C4-2B (cell line): ENCODE data around the gene PRPSAP1.

Source experiments
- H3K27ac ChIP-seq: fragments of 450-650 bp; 2 replicates; pipeline ENCODE4 v1.5.1; 2017
- ZFX ChIP-seq: fragments of 450-650 bp; IDR thresholded peaks from 2 replicates; pipeline ENCODE4 v1.6.1; 2017
- TF ChIP-seq, protein P1 (sequence below): fragments of 450-650 bp; conservative IDR thresholded peaks from 2 replicates; pipeline ENCODE4 v1.5.1; 2017; ENCODE audit warnings: mild to moderate bottlenecking

The PRPSAP1 gene

DNA sequence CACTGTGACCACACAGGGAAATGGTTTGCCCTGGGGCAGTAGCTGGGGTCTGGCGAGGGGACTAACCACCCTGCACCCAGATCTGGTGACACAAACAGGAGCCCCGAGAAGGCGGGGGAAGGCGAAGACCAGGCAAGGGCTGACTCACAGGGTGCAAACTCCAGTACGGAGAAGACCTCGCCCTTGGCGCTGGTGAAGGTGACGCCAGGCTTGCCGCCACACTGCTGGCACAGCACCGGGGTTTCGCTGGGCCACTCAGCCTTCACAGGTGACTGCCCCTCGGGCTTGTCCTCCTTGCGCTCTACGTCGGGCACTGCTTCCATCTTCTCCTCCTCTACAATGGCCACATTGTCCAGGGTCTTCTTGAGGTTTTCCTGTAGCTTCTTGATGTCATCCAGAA lies 42.3 kb upstream of the PRPSAP1 start:
- TF ChIP-seq ZFX, result no peak
- TF ChIP-seq, protein P1, sequence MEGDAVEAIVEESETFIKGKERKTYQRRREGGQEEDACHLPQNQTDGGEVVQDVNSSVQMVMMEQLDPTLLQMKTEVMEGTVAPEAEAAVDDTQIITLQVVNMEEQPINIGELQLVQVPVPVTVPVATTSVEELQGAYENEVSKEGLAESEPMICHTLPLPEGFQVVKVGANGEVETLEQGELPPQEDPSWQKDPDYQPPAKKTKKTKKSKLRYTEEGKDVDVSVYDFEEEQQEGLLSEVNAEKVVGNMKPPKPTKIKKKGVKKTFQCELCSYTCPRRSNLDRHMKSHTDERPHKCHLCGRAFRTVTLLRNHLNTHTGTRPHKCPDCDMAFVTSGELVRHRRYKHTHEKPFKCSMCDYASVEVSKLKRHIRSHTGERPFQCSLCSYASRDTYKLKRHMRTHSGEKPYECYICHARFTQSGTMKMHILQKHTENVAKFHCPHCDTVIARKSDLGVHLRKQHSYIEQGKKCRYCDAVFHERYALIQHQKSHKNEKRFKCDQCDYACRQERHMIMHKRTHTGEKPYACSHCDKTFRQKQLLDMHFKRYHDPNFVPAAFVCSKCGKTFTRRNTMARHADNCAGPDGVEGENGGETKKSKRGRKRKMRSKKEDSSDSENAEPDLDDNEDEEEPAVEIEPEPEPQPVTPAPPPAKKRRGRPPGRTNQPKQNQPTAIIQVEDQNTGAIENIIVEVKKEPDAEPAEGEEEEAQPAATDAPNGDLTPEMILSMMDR, result no peak
- no peak overlapping the region for H3K27ac ChIP-seq

DNA sequence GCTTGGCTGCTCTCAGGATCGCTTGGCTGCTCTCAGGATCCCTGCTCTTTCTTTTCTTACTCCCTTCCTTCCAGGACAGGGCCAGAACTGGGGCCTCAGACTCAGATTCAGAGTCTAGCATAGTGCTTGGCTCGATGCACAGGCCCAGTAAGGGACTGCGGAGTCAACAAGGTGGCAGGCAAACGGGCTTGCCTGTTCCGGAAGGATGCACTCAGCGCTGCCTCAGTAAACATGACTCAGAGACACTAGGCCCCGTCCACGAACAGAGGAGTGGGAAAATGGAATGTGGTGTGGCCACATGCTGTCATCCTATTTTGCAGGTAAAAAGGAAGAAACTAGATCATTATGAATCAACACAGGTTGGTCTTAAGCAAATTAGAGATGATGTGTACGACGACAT lies 40.5 kb upstream of the PRPSAP1 start:
- TF ChIP-seq, protein P1, result no peak
- no peak for TF ChIP-seq ZFX
- no peak overlapping the region for H3K27ac ChIP-seq

DNA sequence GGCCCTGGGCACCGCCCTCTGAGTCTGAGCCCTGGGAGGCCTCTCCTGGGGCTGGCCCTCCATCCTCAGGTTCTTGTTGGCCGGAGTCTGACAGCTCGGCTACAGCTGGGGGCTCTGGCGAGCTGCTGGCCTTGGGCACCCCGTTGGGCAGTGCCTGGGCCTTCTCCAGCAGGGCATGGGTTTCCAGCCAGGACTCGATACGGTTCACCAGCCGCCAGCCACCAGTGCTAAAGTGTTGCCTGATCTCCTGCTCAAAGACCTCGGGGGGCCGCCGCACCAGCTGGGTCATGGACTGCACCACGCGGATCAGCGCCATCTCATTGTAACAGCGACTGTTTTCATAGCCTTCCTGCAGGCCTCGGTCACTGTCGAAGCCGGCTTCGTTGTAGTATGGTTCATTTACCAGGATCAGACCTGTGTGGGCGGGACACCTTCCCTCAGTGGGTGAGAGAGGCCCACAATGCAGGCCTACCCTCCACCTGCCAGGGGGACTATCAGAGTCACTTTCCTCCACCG lies 37.5 kb upstream of the PRPSAP1 start:
- TF ChIP-seq ZFX, result no peak
- TF ChIP-seq, protein P1, result no peak
- H3K27ac ChIP-seq, result no peak overlapping the region

DNA sequence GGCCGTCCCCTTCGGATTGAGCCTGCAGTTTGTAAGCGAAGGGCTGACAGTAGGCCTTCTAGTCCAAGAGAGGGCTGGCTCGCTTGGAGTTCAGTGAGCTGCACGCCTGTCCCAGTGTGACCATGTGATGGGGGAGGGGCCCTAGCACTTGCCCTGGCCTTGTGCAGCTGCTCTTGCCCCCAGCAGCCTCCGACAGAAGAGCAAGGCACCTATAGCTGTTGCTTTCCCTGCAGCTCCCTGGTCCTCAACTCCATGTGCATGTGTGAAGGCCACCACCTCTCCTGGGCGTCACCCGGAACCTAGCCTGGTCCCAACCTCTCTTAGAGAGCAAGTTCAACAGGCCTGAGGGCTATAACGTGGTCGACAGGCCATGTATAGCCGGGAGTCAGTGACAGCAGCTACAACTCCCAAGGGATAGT lies 36.3 kb upstream of the PRPSAP1 start:
- H3K27ac ChIP-seq, result no peak overlapping the region
- TF ChIP-seq, protein P1, result no peak
- TF ChIP-seq ZFX, result no peak

DNA sequence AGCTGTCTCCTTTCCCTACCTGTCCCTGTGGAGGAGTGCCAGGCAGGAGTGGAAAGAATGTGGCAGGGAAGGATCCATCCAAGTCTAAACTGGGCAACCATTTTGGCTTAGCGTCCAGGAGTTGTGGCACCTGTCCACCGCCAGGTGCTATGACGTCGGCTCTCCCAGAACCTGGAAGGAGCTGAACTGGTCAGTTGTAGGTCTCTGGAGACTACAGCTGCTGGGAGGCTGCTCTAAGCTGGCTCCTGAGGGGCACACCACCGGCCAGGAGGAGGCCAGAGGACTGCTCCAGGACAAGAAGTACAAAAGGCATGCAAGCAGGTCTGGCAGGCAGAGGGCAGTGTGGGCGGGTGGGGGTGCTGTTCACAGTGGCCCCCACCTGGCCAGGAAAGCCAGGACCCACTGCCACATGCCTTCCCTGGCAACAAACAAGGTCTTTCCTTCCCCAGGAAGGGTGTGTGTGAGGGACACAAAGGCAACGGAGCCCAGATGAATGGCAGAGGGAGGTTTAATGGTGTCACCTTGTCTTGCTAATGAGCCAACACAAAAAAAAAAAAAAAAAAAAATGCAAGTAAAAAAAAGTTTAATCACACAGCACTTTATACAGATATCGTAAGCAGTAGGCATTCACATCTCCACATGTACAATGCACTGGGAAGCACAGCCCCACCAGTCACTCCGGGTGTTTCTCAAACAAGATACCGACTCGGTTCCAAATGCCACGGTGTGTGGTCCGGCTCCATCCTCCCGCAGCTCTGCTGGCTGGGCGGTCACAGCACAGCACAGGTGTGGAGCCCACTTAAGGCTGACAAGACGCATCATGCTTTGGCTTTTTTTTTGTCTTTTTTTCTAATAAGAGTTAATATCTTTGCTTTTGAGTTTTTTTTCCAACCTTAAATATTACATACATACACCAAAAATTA lies 35.5 kb upstream of the PRPSAP1 start:
- no peak overlapping the region for H3K27ac ChIP-seq
- TF ChIP-seq ZFX, result no peak
- TF ChIP-seq, protein P1, result no peak

DNA sequence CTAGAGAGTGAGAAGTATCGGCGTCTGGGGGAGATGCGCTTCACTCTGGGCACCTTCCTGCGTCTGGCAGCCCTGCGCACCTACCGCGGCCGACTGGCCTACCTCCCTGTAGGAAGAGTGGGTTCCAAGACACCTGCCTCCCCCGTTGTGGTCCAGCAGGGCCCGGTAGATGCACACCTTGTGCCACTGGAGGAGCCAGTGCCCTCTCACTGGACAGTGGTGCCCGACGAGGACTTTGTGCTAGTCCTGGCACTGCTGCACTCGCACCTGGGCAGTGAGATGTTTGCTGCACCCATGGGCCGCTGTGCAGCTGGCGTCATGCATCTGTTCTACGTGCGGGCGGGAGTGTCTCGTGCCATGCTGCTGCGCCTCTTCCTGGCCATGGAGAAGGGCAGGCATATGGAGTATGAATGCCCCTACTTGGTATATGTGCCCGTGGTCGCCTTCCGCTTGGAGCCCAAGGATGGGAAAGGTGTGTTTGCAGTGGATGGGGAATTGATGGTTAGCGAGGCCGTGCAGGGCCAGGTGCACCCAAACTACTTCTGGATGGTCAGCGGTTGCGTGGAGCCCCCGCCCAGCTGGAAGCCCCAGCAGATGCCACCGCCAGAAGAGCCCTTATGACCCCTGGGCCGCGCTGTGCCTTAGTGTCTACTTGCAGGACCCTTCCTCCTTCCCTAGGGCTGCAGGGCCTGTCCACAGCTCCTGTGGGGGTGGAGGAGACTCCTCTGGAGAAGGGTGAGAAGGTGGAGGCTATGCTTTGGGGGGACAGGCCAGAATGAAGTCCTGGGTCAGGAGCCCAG lies 33.5 kb upstream of the PRPSAP1 start:
- no peak overlapping the region for H3K27ac ChIP-seq
- TF ChIP-seq, protein P1, result no peak
- TF ChIP-seq ZFX, result no peak
